K562 treated with DMSO at 1 percent for 12 hours (cell line): Measurements from ENCODE around the gene OR5M10. TPM values are rescaled to one million over a fixed set of nuclear protein-coding genes. Genes with fewer than 3 reads are reported as not detected.

Source experiments
- total RNA-seq: library from RNA; unstranded; fragments of 300-600 nt; gene quantifications from 2 replicates; pipeline ENCODE4 v1.2.3, GENCODE V29; 2022; ENCODE audit not compliant: insufficient read depth

OR5M10 gene
- not detected in 2 replicates for total RNA-seq

DNA sequence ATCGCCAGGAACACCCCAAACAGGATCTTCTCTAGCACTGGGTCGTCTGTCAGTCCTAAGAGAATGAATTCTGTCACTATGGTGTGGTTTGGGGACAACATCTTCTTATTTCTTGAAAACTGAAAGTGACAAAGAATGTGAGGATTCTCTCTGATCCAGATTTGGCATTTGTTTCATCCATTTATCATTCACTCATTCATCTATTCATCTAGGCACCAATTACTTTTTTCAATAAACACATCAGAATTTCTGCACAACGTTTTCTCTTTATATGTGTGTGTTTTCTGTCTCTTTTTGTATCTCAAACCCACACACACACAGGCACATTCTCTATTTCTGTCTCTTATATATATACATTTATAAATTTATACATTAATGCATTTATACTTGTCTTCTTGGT, at the start of gene OR5M10:
OR5M10 (minus strand) TSS at position 101 of the 400 bp plus-strand sequence; CDS start at position 101, 0 bp downstream.

DNA sequence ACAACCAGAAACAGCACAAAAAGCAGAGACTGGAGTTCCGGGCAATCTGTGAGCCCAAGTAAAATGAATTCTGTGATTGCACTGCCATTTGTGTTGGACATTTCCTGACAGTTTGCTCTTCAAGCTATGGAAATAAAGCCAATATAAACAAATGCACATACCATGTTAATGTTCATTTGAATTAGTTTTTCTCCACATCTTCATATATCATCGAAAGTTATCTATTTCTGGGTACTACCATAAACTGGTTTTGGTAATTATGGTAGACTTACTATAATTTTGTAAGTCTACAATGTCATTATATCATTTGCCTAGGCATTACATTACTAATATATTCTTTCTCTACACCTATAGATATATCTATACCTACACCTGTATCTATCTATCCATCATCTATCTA, 34.4 kb downstream of the OR5M10 start, which contains the start of gene OR5M11:
OR5M11 (minus strand) TSS at position 101 of the 400 bp plus-strand sequence; CDS start at position 101, 0 bp downstream.

Other genes starting within 250 kb of the OR5M10 start
- not detected in 2 replicates for gene OR8K1, start 231.7 kb downstream of the OR5M10 start, total RNA-seq
- gene OR8J1, start 223.4 kb downstream of the OR5M10 start, total RNA-seq: not detected in 2 replicates
- not detected in 2 replicates for gene OR8U1, start 202.1 kb downstream of the OR5M10 start, total RNA-seq
- not detected in 2 replicates for gene OR5AL1, start 165.0 kb downstream of the OR5M10 start, total RNA-seq
- gene OR5M3, start 104.4 kb downstream of the OR5M10 start, total RNA-seq: not detected in 2 replicates
- not detected in 2 replicates for gene OR5M8, start 86.4 kb downstream of the OR5M10 start, total RNA-seq
- gene OR5M11, start 34.5 kb downstream of the OR5M10 start, total RNA-seq: not detected in 2 replicates
- not detected in 2 replicates for gene OR5M1, start 37.2 kb upstream of the OR5M10 start, total RNA-seq
- gene OR5AP2, start 64.7 kb upstream of the OR5M10 start, total RNA-seq: not detected in 2 replicates
- gene OR5AR1, start 86.0 kb upstream of the OR5M10 start, total RNA-seq: not detected in 2 replicates
- not detected in 2 replicates for gene OR9G1, start 121.4 kb upstream of the OR5M10 start, total RNA-seq
- not detected in 2 replicates for gene OR9G4, start 171.0 kb upstream of the OR5M10 start, total RNA-seq